D721Med (cell line): ENCODE measurements around the gene PCDHB11.

Experiments used
- DNase-seq: peaks from one replicate; pipeline ENCODE4 v3.0.0; 2011; ENCODE audit warnings: low spot score; ENCODE audit not compliant: insufficient read length
- FAIRE-seq: peaks from 2 replicates; lab custom pipeline; 2011; peaks lifted over from hg19 to GRCh38; lab: Jason Lieb, UNC
- TF ChIP-seq, protein P1 (sequence below): IDR thresholded peaks from 2 replicates; pipeline ENCODE4 v1.5.1; 2012; ENCODE audit warnings: mild to moderate bottlenecking, control low read depth; ENCODE audit not compliant: insufficient read depth; ENCODE audit errors: missing control alignments

Gene PCDHB11

DNA sequence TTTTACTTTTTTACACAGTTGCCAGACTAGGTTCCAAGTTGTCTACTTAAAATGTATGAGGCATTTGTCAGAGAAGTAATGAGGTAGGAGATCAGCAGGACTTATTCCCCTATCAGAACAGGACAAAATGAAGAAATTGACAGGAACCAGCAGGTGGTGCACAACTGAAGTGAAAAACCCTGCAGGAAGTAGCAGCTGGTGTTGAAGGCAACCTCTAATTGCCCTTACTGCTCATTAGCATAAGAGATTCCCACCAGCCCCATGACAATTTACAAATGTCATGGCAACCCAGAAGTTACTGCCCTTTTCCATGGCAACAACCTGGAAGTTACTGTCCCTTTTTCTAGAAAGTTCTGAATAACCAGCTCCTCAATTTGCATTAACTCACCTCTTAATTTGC lies 51.1 kb downstream of the PCDHB11 start:
- FAIRE-seq (no peak), DNase-seq (no peak)
- TF ChIP-seq, protein P1, sequence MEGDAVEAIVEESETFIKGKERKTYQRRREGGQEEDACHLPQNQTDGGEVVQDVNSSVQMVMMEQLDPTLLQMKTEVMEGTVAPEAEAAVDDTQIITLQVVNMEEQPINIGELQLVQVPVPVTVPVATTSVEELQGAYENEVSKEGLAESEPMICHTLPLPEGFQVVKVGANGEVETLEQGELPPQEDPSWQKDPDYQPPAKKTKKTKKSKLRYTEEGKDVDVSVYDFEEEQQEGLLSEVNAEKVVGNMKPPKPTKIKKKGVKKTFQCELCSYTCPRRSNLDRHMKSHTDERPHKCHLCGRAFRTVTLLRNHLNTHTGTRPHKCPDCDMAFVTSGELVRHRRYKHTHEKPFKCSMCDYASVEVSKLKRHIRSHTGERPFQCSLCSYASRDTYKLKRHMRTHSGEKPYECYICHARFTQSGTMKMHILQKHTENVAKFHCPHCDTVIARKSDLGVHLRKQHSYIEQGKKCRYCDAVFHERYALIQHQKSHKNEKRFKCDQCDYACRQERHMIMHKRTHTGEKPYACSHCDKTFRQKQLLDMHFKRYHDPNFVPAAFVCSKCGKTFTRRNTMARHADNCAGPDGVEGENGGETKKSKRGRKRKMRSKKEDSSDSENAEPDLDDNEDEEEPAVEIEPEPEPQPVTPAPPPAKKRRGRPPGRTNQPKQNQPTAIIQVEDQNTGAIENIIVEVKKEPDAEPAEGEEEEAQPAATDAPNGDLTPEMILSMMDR, result no peak
